ENCODE measurements around the gene CSF1R.

GRCh38 chr5:150065346-150065745, 21.0 kb downstream of the CSF1R start:
- TF ChIP-seq CTCF (IDR thresholded peaks at IDR 0.05), result no peak
- no peak for TF ChIP-seq POLR2AphosphoS5 (IDR thresholded peaks at IDR 0.05)

Measured in stomach (tissue), 4 donors.